Stimulated activated CD8-positive, alpha-beta memory T cell treated with anti-CD3 and anti-CD28 coated beads, Interleukin-15, amount 100 ng/mL, for 4 hours (primary cell): ENCODE measurements around the gene BTG1.

Experiments used
- DNase-seq, 2 donors: peaks; one replicate each; pipeline ENCODE4 v3.0.0-alpha.2; 2020; ENCODE audit warnings: low read depth in 2 of 2

The BTG1 gene, protein sequence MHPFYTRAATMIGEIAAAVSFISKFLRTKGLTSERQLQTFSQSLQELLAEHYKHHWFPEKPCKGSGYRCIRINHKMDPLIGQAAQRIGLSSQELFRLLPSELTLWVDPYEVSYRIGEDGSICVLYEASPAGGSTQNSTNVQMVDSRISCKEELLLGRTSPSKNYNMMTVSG

DNA sequence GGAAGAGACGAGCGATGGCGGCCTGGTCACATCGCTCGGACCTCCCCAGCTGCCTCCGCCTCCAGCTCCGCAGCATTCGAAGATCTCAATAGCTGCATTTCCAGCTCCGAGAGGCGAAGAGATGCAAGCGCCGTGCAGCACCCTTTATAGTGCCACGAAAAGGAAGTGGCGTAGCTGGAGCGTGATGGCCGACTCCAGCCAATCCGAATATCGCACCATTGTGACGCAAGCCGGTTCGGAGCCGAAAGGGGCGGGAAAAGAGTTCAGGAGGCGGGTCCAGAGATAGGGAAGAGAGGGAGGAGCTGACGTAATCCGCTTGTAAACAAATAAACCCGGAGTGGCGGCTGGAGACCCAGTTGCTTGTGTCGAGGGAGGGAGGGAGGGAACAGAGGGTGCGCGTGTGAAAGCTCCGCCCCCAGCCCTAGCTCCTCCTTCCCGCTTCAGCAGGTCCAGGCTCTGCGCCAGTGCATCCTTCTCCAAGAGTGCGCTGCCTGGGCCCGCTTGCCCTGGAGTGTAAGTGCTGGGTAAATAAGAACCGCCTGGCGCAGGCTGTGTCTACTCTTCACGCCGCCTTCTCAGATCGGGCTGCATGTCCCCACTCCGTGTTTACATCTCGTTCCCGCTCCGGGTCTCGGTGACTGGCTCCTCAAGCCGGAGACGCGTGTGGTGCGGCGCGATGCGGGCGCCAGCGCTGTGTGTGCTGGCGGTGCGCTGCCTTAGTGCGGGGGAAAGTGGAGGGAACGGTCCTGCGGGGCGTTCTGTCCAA is at the start of gene BTG1:
TSS of gene BTG1 (minus strand) at position 116 of the 766 bp plus-strand sequence. CDS start 311 bp downstream, outside the sequence.
- DNase-seq: peak; percentile 96 to 99

DNA sequence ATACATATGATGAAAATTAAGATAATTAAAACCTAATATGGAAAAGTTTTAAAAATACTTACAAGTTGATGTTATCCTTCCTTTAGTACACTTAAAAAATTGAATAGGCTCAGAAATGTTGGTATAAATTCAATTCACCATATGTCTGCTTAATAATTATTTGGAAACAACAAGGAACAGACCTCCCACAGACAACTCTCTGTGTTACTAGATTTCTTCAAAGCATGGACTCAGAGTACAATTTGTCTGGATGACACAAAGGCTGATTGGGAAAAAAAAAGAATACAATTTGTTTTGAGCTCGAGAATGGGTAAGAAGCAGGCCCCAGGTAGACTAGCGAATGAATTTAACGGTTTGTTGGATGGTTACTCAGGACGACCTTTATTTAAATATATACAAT is 48.9 kb upstream of the BTG1 start:
- DNase-seq: no peak

DNA sequence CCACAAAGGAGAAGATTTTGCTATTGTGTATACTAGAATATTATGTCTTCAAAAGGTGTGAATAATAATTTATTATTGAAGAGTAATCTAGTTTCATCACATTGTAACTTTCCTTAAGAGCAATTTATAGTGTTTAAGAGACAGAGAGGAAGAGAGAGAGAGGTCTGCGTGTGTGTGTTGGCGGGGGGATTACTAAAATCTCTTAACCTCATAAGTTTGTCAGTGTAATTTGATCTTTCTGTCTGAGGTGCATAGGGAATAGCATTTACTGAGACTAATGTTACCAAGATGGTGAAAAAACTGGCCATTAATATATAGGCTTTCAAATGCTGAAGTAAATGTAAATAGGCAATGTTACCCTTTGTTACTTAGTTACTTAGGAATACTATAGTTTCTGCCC is 48.2 kb upstream of the BTG1 start:
- no peak for DNase-seq

DNA sequence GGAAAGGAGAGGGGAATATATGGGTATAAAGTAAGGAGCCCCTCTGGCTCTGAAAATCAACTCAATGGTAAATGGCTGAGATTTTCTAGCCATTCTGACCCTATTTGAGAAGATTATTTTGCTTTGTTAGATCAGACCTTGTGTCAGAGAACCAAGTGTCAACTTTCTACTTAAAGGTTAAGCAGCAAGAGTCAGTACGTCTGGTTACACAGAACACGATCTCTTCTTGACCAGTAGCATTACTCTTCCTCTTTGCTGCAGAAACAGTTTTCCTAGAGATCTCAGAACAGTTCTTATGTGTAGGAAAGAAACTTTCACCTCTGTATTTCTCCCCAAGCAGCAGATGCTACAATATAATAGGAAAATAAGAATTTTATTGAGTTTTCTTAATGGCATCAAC is 47.4 kb upstream of the BTG1 start:
- no peak for DNase-seq

DNA sequence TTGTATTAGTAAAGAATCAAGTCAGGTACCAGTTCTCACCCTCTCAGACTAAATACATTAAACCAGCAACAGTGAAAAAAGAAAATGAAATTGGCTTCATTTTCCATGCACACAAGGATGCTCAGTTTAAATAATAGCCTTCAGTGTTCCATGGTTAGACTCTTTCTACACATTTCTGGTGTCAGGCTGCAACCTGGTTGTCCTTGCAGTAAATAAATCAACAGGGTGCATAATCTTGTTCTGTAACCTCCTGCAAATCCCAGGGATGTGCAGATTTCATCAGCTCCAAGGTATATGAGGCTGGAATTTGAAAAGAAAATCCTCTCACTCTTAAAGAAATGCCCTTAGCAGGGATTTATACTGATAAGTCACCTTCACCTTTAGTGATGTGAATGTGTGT is 46.7 kb upstream of the BTG1 start:
- DNase-seq: no peak

DNA sequence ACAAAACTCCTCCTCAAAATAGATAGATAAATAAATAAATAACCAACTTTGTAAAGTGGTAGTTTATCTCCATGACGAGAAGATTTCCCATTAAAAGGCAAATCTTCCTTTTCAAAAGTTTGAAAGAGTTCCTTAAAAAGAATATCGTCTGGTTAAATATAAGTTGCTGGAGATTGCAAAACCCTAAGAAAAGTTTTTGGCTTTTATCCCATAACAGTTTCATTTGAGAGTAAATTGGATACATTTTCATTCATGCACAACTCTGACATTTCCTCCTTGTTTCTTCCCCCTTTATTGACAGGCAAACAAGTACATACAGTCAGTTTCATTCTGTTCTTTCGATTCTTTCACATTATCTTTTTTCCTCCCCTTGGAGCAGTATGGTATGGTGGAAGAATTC is 45.4 kb upstream of the BTG1 start:
- no peak for DNase-seq

DNA sequence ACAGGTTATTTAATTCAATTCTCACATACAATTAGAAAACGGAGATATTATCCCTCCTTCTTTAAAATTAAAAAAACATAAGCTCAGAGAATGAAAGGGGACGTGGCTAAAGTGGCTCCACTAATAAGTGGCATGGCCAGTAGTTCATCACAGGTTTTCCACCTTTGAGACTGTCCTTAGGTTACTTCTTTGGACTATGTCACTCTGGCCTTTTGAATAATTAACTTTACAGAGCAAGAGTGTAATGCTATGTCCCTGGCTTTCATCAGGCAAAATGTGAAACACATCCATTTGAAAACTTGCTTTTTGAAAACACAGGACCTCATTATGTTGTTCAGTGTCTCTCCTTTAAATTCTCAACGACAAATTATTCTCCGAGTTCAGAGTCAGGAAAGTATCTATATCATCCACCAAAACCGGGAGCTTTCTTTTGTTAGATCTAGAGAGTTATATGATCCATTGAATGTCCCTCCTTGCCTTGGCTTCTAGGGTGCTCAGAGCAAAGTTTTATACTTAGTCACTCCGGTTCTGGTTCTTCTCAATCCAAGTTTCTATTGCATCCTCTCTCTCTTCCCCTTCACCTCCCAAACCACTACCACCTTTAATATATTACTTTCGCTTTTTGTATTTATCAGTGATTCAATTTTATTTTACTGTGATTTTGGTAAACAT is 43.0 kb upstream of the BTG1 start:
- no peak for DNase-seq

DNA sequence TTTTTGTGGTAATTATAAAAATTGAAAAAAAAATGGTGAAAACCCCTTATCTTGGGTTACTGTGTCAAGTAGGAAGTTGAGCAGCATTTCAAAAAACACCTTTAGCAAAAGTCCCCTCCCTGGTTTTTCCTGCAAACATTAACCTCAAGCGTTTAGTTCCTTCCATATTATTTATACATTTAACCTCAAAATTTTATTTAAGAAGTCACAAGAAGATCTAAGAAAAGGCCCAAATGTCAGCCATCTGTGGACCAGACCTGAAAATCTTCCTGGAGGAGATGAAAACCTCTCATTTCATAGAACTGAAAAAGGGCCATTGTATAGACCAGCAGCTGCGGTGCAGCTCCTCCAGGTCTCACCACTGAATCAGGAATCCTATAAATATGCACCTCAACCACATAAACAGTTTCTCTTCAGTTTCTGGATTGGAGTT is 40.4 kb upstream of the BTG1 start:
- DNase-seq: no peak

DNA sequence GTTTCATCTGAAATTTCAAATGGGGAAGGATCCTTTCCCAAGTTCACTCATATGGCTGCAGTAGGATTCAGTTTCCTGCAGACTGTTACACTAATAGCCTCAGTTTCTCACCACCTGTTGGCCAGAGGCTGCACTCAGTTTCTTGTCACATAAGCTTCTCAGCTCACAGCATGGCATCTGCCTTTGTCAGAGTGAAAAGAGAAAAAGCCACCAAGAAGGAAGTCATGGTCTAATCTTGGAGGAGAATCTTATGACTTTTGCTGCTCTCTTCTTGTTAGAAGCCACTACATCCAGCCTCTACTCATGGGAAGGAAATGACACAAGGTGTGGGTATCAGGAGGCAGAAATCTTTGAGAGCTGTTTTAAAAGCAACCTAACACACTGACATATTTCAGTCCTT is 39.4 kb upstream of the BTG1 start:
- no peak for DNase-seq

DNA sequence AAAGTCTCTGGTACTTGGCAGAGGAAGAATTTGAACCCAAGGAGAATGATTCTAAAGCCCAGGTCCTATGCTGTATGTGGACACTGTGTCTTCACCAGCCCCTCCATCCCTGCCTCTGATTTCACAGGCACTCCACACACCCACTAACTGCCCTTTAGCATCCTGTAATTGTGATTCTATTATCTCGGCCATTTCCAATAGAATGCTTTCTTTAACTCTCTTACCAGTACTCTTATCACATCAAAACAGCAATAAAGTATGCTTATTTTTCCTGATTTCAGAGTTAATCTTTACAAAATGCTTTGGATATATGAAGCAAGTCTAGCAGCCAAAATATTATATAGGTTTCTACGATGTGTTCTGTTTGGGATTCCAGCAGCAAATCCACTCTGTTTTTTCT is 37.9 kb upstream of the BTG1 start:
- no peak for DNase-seq

DNA sequence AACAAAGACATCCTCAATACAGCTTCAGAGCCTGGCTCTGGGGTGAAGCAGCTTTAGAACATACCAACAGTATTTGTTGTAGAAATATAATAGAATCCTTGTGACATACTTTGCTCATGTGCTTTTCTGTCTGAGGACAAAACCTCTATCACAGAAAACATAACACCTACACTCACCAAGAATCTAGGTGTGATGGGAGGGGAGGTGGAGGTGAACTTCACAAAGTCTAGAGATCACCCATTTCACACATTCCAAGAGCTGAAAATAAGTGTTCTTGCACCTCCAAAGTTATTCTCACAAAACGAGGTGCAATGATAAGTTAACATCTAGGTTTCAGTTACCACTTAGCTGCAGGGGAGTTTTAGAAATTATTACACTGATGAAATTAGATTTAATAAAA is 32.7 kb upstream of the BTG1 start:
- no peak for DNase-seq

DNA sequence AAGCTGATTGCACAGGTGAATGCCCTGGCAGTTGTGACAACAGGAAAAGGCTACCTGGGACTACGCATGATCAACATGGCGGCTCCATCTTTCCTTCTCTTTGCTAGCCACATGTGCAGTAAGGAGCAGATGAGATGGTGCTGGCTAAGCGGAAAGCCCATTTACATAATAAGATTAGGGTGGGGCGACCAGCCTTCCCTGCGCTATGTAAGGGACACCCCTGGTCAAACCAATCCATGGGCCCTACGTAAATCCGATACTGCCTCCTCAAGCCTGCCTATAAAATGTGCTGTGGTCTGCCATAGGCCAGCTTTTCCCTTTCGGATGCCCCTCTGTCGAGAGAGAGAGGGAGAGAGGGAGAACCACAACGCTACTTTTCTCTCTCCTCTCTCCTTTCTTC is 31.0 kb upstream of the BTG1 start:
- DNase-seq: no peak

DNA sequence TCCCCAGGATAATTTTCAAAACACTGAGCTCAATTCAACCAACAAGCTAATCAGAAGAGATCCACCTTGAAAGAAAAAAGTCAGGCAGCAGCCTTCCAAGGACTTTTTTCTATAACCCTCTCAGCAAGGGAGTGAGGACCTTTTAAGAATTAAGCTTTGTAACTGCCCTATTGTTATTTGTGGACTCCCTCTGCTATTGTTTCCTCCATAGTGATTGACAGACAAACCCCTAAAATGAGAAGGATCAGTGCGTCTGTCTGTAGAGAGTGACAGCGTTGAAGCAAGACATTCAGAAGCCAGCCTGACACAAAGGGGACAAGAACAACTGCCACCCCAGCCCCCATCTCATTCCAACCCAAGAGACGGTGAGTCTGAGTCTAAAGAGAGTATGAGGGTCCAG is 30.3 kb upstream of the BTG1 start:
- DNase-seq: no peak

DNA sequence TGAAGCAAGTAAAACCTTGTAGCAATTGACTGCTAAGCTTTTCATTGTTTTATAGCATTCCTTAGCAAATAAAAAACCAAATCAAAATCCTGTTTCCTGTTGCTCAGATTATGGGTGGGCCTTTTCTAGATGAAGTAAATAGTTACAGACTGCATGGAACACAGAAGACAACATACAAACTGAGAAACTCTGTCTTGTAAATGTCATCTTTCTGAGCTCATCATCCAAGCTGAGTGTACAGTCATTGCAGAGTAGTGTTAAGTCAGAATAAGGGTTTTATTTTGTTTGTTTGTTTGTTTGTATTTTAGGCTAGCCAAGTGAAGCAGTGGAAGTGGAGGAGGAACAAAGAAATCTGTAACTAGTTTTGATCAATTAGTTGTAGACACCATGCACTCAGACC is 24.4 kb upstream of the BTG1 start:
- DNase-seq: no peak

DNA sequence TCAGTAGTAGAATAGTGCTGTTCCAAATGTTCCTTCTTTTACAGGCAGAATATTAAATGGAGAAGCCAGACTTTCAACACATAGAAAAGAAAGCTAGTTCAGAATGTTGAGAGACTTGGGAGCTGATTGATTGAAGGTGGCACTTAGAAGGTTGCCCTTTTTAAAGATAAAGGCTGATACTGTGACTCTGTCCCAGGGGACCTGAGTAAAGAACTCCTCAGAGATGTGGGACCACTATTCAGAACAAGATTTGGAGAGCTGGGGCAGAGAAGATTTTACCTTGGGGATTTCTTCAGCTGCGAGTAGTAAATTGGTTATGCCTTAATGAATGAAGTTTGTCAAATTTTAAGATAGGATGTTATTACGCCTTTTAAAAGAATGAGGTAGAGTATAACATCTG is 21.4 kb upstream of the BTG1 start:
- no peak for DNase-seq

DNA sequence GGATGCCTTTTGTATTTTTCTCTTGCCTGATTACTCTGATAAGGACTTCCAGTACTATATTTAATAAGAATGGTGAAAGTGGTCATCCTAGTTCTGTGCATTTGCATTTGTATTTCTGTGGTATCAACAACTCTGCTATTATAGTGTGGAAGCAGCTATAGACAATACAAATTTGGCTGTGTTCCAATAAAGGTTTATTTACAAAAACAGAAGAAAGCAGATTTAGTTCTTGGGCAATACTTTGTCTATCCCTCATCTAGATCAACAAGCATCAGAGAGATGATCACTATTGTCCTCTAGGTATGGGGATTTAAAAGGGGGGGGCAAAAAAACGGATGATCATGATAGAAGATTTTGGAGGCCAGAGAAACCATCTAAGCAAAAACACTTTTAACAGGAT is 19.1 kb upstream of the BTG1 start:
- DNase-seq: no peak

DNA sequence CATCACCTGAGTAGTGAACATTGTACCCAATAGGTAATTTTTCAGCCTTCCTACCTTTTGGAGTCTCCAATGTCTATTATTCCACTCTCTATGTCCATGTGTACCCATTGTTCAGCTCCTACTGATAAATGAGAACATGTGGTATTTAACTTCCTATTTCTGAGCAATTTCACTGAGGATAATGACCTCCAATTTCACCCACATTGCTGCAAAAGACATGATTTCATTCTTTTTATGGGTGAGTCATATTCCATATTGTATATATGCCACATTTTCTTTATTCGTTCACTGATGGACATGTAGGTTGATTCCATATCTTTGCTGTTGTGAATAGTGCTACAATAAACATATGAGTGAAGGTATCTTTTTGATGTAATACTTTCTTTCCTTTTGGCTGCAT is 16.4 kb upstream of the BTG1 start:
- no peak for DNase-seq

DNA sequence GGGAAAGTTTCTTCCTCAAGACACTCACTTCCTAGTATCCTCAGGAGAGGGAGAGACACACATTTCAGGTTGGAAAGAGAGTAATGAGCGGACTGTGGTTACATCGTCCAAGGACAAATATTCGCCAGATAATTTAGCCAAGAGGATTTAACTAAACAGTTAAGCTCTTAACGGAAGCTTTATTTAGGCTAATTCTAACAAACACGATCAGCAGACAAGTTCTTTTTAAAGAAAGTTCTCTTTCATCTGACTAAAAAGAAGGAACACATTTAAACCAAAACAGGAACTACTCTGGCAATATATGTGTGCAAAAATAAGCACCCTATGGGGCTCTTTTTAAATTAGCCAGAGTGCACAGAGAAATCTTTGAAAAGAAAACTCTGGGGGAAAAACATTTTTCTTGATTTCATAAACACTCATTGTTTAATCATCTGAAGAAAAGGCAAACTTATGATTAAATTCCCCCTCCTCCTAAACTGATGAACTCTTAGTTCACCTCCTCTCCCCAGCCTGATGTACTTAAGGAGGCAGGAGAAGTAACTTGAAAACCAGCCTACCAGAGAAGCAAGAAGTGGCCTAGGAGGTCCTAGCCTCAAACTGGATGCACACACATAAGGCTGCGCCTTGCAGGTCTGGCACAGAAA is 13.3 kb upstream of the BTG1 start:
- DNase-seq: no peak

DNA sequence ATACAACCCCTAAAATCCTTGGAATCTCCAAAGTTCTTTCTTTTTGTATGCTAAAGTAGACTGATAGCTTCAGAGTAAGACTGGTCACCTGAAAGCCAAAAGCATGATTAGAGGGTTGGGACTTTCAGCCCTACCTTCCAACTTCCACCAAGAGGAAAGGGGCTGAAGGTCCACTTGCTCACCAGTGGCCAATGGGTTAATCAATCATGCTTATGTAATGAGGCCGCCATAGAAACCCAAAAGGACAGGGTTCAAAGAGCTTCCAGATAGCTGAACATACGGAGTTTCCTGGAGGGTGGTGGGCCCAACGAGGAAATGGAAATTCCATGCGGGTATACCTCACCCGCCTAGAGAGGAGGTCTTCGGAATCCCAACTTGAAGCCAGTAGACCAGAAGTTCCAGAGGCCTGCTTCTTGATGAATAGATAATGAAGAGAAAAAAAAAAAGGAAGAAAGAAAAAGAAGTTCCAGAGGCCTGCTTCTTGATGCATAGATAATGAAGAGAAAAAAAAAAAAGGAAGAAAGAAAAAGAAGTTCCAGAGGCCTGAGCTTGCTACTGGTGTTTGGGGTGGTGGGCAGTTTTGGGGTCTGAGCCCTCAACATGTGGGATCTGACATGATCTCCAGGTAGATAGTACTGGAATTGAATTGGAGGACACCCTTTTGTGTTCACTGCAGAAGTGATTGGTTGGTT is 11.2 kb upstream of the BTG1 start:
- no peak for DNase-seq

DNA sequence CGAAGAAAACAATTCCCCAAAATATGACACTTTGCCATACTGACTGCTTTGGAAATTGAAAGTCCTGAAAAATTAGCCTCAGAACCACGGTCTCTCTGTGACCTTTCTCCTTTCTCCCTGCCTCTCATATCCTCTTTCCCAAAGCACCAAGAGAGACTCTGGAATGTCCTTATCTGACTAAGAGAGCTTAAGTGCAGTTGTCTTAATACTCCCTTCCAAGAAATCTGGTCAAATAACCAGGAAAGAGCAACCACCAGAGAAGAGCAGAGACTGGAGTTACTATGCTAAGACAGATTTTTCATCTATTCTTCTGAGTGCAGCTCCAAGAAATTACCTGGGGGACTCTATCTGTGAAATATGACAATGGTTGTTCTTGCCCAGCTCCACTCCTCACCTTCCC is 10.5 kb upstream of the BTG1 start:
- no peak for DNase-seq

DNA sequence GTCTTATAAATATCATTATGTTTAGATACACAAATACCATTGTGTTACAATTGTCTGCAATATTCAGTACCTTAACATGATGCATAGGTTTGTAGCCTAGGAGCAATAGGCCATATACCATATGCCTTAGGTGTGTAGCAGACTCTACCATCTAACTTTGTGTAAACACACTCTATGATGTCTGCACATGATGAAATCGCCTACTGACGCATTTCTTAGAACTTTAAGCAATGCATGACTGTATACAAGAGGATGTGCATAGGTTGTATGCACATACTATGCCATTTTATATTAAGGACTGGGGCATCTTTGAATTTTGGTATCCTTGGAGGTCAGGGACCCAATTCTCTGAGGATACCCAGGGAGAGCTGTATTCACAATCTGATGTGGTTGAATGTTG is 10.1 kb upstream of the BTG1 start:
- no peak for DNase-seq

DNA sequence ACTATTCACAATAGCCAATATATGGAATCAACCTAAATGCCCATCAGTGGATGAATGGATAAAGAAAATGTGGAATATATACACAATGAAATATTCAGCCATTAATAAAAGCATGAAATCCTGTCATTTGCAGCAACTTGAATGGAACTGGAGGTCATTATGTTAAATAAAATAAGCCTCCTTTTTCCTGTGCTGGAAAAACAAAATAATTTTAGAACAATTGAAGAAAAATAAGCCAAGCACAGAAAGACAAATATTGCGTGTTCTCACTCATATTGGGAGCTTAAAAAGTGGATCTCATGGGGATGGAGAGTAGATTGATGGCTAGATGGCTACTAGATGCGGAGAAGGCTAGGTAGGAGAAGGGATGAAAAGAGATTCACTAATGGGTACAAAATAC is 6.3 kb upstream of the BTG1 start:
- DNase-seq: no peak
